GM12878 (cell line): ENCODE results near the gene PI16. TPM values are rescaled to one million over a fixed set of nuclear protein-coding genes. Genes with fewer than 3 reads are reported as not detected.

Experiments used
- ATAC-seq: fragments of 200-7000 bp; cut with Tn5 transposase; 3 replicates; pipeline ENCODE4 v1.9.1; 2020; ENCODE audit warnings: mild to moderate bottlenecking, moderate library complexity
- BruUV-seq: library from RNA; stranded (reverse); fragments of 400-500 nt; replicated peaks from 2 replicates; lab custom pipeline; 2021; lab: Mats Ljungman, UMichigan
- CTCF ChIA-PET: fragments of 300-600 bp; sonication (Branson Sonifier 250); formaldehyde crosslinking; extraction: SDS; loops from one replicate; lab custom pipeline; 2021; ENCODE audit warnings: inconsistent platforms; lab: Yijun Ruan, JAX
- POLR2A ChIA-PET: fragments of 350-600 bp; formaldehyde crosslinking; extraction: SDS; loops from one replicate; lab custom pipeline; 2021; ENCODE audit warnings: inconsistent platforms; lab: Charles Lee
- RAD21 ChIA-PET: fragments of 300-600 bp; sonication (Branson Sonifier 250); formaldehyde crosslinking; loops from one replicate; lab custom pipeline; 2023; ENCODE audit warnings: antibody characterized with exemption; ENCODE audit not compliant: unreplicated experiment; lab: Charles Lee
- SMC1A ChIA-PET: fragments of 300-600 bp; sonication (Branson Sonifier 250); formaldehyde crosslinking; loops from one replicate; lab custom pipeline; 2023; ENCODE audit not compliant: unreplicated experiment, uncharacterized antibody; lab: Charles Lee
- DNase-seq: peaks from one replicate; pipeline ENCODE4 v3.0.0-alpha.2; 2011; ENCODE audit warnings: low read depth, low spot score
- FAIRE-seq: peaks from 3 replicates; lab custom pipeline; 2011; peaks lifted over from hg19 to GRCh38; lab: Jason Lieb, UNC
- H2AFZ ChIP-seq: 2 replicates; pipeline ENCODE4 v1.6.0; 2011; ENCODE audit warnings: low read depth, low read length, control low read depth; ENCODE audit not compliant: control insufficient read depth
- H3K27ac ChIP-seq: 2 replicates; pipeline ENCODE4 v1.5.1; 2011; ENCODE audit warnings: control low read depth; ENCODE audit not compliant: control insufficient read depth, insufficient read depth
- H3K27me3 ChIP-seq, 2 experiments: replicated peaks in 1 of 2; 2 replicates each; pipeline versions ENCODE4 v1.6.0 to v1.6.1; 2011; ENCODE audit warnings: low read length in 1 of 2; ENCODE audit not compliant: control insufficient read depth in 2 of 2, insufficient read depth in 2 of 2
- H3K36me3 ChIP-seq, 2 experiments: 2 replicates each; pipeline ENCODE4 v1.5.1; 2011; ENCODE audit warnings: low read length in 1 of 2; ENCODE audit not compliant: control insufficient read depth in 2 of 2, insufficient read depth in 2 of 2
- H3K4me1 ChIP-seq: 2 replicates; pipeline ENCODE4 v1.6.1; 2011; ENCODE audit warnings: mild to moderate bottlenecking, low read length, moderate library complexity, mixed read lengths; ENCODE audit not compliant: control insufficient read depth, insufficient read depth
- H3K4me2 ChIP-seq: 2 replicates; pipeline ENCODE4 v1.6.0; 2011; ENCODE audit warnings: control low read depth; ENCODE audit not compliant: control insufficient read depth, insufficient read depth
- H3K4me3 ChIP-seq: fragments of 200-600 bp; sonication (generic); 2 replicates; pipeline ENCODE4 v1.5.1; 2016
- H3K79me2 ChIP-seq: 2 replicates; pipeline ENCODE4 v1.6.0; 2011; ENCODE audit warnings: low read length; ENCODE audit not compliant: control insufficient read depth, insufficient read depth
- H3K9ac ChIP-seq: 2 replicates; pipeline ENCODE4 v1.8.0; 2011; ENCODE audit warnings: low read length, control low read depth, mixed read lengths; ENCODE audit not compliant: control insufficient read depth, insufficient read depth
- H3K9me3 ChIP-seq: replicated peaks from 3 replicates; pipeline ENCODE4 v1.5.1; 2011; ENCODE audit warnings: mild to moderate bottlenecking, low read length; ENCODE audit not compliant: control insufficient read depth, insufficient read depth
- H4K20me1 ChIP-seq: 2 replicates; pipeline ENCODE4 v1.6.0; 2011; ENCODE audit not compliant: control insufficient read depth, insufficient read depth
- CTCF ChIP-seq, 3 experiments: IDR thresholded peaks in 2 of 3; conservative IDR thresholded peaks in 1 of 3; 2 replicates each; pipeline ENCODE4 v1.5.1; 2011; ENCODE audit warnings: low read depth in 3 of 3, low read length in 3 of 3, mild to moderate bottlenecking in 3 of 3, control low read depth in 2 of 3, moderate library complexity in 2 of 3, inconsistent platforms in 1 of 3, mixed read lengths in 1 of 3; ENCODE audit not compliant: control insufficient read depth in 2 of 3, insufficient read depth in 1 of 3; ENCODE audit errors: extremely low read depth in 1 of 3
- POLR2AphosphoS2 ChIP-seq: IDR thresholded peaks from 2 replicates; pipeline ENCODE4 v1.6.1; 2011; ENCODE audit warnings: low read depth, mild to moderate bottlenecking, low read length, improper control_type of control experiment, moderate library complexity
- RAD21 ChIP-seq: IDR thresholded peaks from 2 replicates; pipeline ENCODE4 v1.6.1; 2011; ENCODE audit warnings: mild to moderate bottlenecking, low read depth, low read length, moderate library complexity; ENCODE audit not compliant: insufficient read depth
- WGBS: methylation state at CpG from one replicate; pipeline ENCODE4 v1.1.6; 2016; ENCODE audit warnings: low lambda C conversion rate; ENCODE audit not compliant: insufficient replicate concordance, insufficient coverage; ENCODE audit errors: missing lambda C conversion rate; 5-methylcytosine and 5-hydroxymethylcytosine counted together
- in situ Hi-C: fragments of 300-500 bp; cut with MboI; formaldehyde crosslinking; loops from 9 replicates; pipeline ENCODE4 v1.14.3; 2018; ENCODE audit warnings: mixed read lengths
- intact Hi-C: fragments of 100-400 bp; cut with micrococcal nuclease; formaldehyde crosslinking; loops from one replicate; pipeline ENCODE4 v1.14.2; 2022; ENCODE audit not compliant: unreplicated experiment
- polyA plus RNA-seq, 11 experiments: library from polyadenylated mRNA; depleted of rRNA in 4 of 11; unstranded in 6 of 11; stranded (reverse) in 5 of 11; fragments of >200 nt; fragmentation: Nextera tagmentation in 4 of 11; fragmentation: Illumina TruSeq in 1 of 11; extraction: Ambion mirVana in 4 of 11; extraction: Trizol in 1 of 11; gene quantifications; 1 replicate in 1 of 11; 2 replicates in 10 of 11; pipeline versions ENCODE4 v1.2.1 to v1.2.3, GENCODE V29; 2011 to 2016; ENCODE audit warnings: inconsistent platforms in 2 of 11, missing spikeins in 2 of 11, low read depth in 1 of 11
- total RNA-seq, 4 experiments: library from RNA; depleted of rRNA in 3 of 4; stranded (reverse); fragments of >200 nt in 3 of 4; fragmentation: Illumina TruSeq in 1 of 4; extraction: Trizol in 1 of 4; gene quantifications; 2 replicates each; pipeline versions ENCODE4 v1.2.1 to v1.2.3, GENCODE V29; 2013 to 2021

Gene PI16
- total and polyA plus RNA-seq, 10 of the 15 experiments (the other 5 are each of a cell fraction or from before 2014, with no cell fraction given): 0.08 to 0.12 TPM; not detected in 8

GRCh38 chr6:36979347-36979742 lies 24.8 kb downstream of the PI16 start:
- ATAC-seq (no peak), DNase-seq (no peak), FAIRE-seq (no peak)
- ChIA-PET CTCF (interaction anchor here (0.8 to 4.9 kb wide), 4 partner anchors 25 to 213 kb away, joined by 3 to 84 read pairs (median 6); partner anchors contain the start of gene PI16), POLR2A (no interaction called here), SMC1A (interaction anchor here (2.0 to 7.3 kb wide), 2 partner anchors 39 to 228 kb away, joined by 6 to 60 read pairs; no protein-coding TSS in a partner anchor), RAD21 (interaction anchor here (3.2 to 5.5 kb wide), 2 partner anchors 27 to 39 kb away, joined by 10 to 35 read pairs; no protein-coding TSS in a partner anchor)
- 23% methylated on average over 4 of the region's 4 CpGs for WGBS
- BruUV-seq: no TSS peak
- Histone ChIP-seq H2AFZ (no peak overlapping the region), H3K79me2 (peaks cover 46% of the 10 kb centered on the region), H4K20me1 (peaks cover 14% of the 10 kb centered on the region), H3K36me3 (peaks cover 31 to 39% of the 10 kb centered on the region in 2 experiments), H3K4me3 (no peak overlapping the region), H3K27ac (no peak overlapping the region), H3K4me2 (no peak overlapping the region), H3K4me1 (peaks cover 8% of the 10 kb centered on the region), H3K9me3 (no peaks in the 10 kb centered on the region), H3K27me3 (no peaks in the 10 kb centered on the region), H3K9ac (no peak overlapping the region)
- TF ChIP-seq POLR2AphosphoS2: no peak
- peak; percentile 44 for TF ChIP-seq RAD21
- 0 out of 6 replicates have a peak, but pooled peaks of 1 of the 3 experiments have one; percentile 22 for TF ChIP-seq CTCF (IDR thresholded peaks at IDR 0.05 in 2 of 3, conservative IDR thresholded peaks at IDR 0.05 in 1 of 3; ENCODE audit: control insufficient read depth in 2 of 3, extremely low read depth in 1 of 3, insufficient read depth in 1 of 3, low read depth in 3 of 3, low read length in 3 of 3)
- in situ Hi-C loops: no loop called here
- intact Hi-C loops: no loop called here
